ENCODE results near the gene KCP. TPM values are rescaled to one million over a fixed set of nuclear protein-coding genes. Genes with fewer than 3 reads are reported as not detected.
A peak's percentile ranks its signal among the peaks of the same experiment; 100 is the strongest.

KCP gene
- total and polyA plus RNA-seq, 10 of the 15 experiments (the other 5 are each of a cell fraction or from before 2014, with no cell fraction given): 0.05 to 7.8 (median 2.5) TPM

GRCh38 chr7:128940494-128941322 is 30.2 kb upstream of the KCP start:
- Histone ChIP-seq H3K27ac (ENCODE audit: control insufficient read depth, insufficient read depth) (peak overlapping the region; percentile 96), H2AFZ (ENCODE audit: control insufficient read depth, low read depth, low read length) (no peak overlapping the region; the same call in 1 of the 2 replicates), H3K27me3 (replicated peaks in 1 of 2; ENCODE audit: control insufficient read depth in 2 of 2, insufficient read depth in 2 of 2, low read length in 1 of 2) (no peaks in the 10 kb centered on the region), H4K20me1 (ENCODE audit: control insufficient read depth, insufficient read depth) (no peaks in the 10 kb centered on the region), H3K4me3 (peak overlapping the region; percentile 71), H3K9me3 (replicated peaks; ENCODE audit: control insufficient read depth, insufficient read depth, low read length) (no peaks in the 10 kb centered on the region), H3K36me3 (ENCODE audit: control insufficient read depth in 2 of 2, insufficient read depth in 2 of 2, low read length in 1 of 2) (peaks cover 6 to 14% of the 10 kb centered on the region in 2 experiments), H3K79me2 (ENCODE audit: control insufficient read depth, insufficient read depth, low read length) (peaks cover 86% of the 10 kb centered on the region), H3K9ac (ENCODE audit: control insufficient read depth, insufficient read depth, low read length) (peak overlapping the region; percentile 83), H3K4me2 (ENCODE audit: control insufficient read depth, insufficient read depth) (peak overlapping the region; percentile 86), H3K4me1 (ENCODE audit: control insufficient read depth, insufficient read depth, low read length) (peaks cover 32% of the 10 kb centered on the region)
- SMC1A ChIA-PET (ENCODE audit: uncharacterized antibody, unreplicated experiment): interaction anchor here (0.7 to 3.7 kb wide), 26 partner anchors 9 to 223 kb away, joined by 3 to 37 read pairs (median 5); partner anchors contain the start of gene TNPO3
- CTCF ChIA-PET: interaction anchor here (0.6 to 2.9 kb wide), 22 partner anchors 8 to 273 kb away, joined by 3 to 23 read pairs (median 4); partner anchors contain the start of gene KCP
- intact Hi-C loops (cut with micrococcal nuclease; ENCODE audit: unreplicated experiment) (loop anchor here (2.0 kb wide), 1 partner anchor 36 kb away; no protein-coding TSS in a partner anchor), in situ Hi-C loops (cut with MboI) (no loop called here)
- no TSS peak for BruUV-seq (replicated peaks)
- ATAC-seq (peak; percentile 72), FAIRE-seq (peak; percentile 92), DNase-seq (ENCODE audit: low read depth, low spot score) (peak; percentile 66)
- POLR2A ChIA-PET: interaction anchor here (0.7 to 6.7 kb wide), 20 partner anchors 9 to 182 kb away, joined by 3 to 107 read pairs (median 6); partner anchors contain the start of genes ATP6V1F, KCP and TNPO3
- RAD21 ChIA-PET (ENCODE audit: unreplicated experiment): interaction anchor here (0.5 to 5.6 kb wide), 28 partner anchors 8 to 674 kb away, joined by 3 to 40 read pairs (median 5); partner anchors contain the start of gene TNPO3
- WGBS (ENCODE audit: insufficient coverage, insufficient replicate concordance, low lambda C conversion rate, missing lambda C conversion rate): under 1% methylated on average over 20 of the region's 20 CpGs
- peak; percentile 34; the same call in 1 of the 2 replicates for TF ChIP-seq YY1 (IDR thresholded peaks at IDR 0.05; ENCODE audit: low read depth, low read length)
- TF ChIP-seq GATAD2B (conservative IDR thresholded peaks at IDR 0.05; ENCODE audit: low read depth): peak; percentile 80
- TF ChIP-seq MTA2 (IDR thresholded peaks at IDR 0.05; ENCODE audit: low read depth): peak; percentile 66
- TF ChIP-seq HCFC1 (IDR thresholded peaks at IDR 0.05; ENCODE audit: low read length): no peak
- TF ChIP-seq POLR2A (IDR thresholded peaks at IDR 0.05; ENCODE audit: low read depth, low read length): peak; percentile 81
- 0 out of 2 replicates have a peak, but pooled peaks have one; percentile 7 for TF ChIP-seq RB1 (IDR thresholded peaks at IDR 0.05; ENCODE audit: borderline replicate concordance)
- no peak; the same call in 1 of the 2 replicates for TF ChIP-seq ZNF207 (IDR thresholded peaks at IDR 0.05; ENCODE audit: borderline replicate concordance)
- peak; percentile 87 for TF ChIP-seq IKZF1 (conservative IDR thresholded peaks at IDR 0.05)
- no peak for TF ChIP-seq NFIC (IDR thresholded peaks at IDR 0.05; ENCODE audit: low read depth, low read length)
- TF ChIP-seq MEF2B (IDR thresholded peaks at IDR 0.05; ENCODE audit: partially characterized antibody, poor library complexity, severe bottlenecking): peak; percentile 97
- TF ChIP-seq PAX5 (IDR thresholded peaks at IDR 0.05; ENCODE audit: borderline replicate concordance, low read depth, low read length): peak; percentile 90
- TF ChIP-seq CREM (IDR thresholded peaks at IDR 0.05; ENCODE audit: low read depth): peak; percentile 84
- TF ChIP-seq RAD51 (IDR thresholded peaks at IDR 0.05): no peak
- TF ChIP-seq NR2F1 (conservative IDR thresholded peaks at IDR 0.05): peak; percentile 66
- no peak for TF ChIP-seq TCF7 (IDR thresholded peaks at IDR 0.05; ENCODE audit: borderline replicate concordance)
- TF ChIP-seq SMAD5 (IDR thresholded peaks at IDR 0.05; ENCODE audit: low read depth): peak; percentile 57
- peak; percentile 28 for TF ChIP-seq CUX1 (IDR thresholded peaks at IDR 0.05; ENCODE audit: insufficient replicate concordance, low read depth, low read length)
- TF ChIP-seq GABPA (IDR thresholded peaks at IDR 0.05; ENCODE audit: low read depth): no peak
- TF ChIP-seq SIX5 (IDR thresholded peaks at IDR 0.05; ENCODE audit: low read depth, low read length, severe bottlenecking): no peak
- 0 out of 2 replicates have a peak, but pooled peaks have one; percentile 40 for TF ChIP-seq LARP7 (IDR thresholded peaks at IDR 0.05)
- peak; percentile 53 for TF ChIP-seq SP1 (IDR thresholded peaks at IDR 0.05; ENCODE audit: low read depth, low read length)

Measured in GM12878 (cell line).